ENCODE results near the gene ZNF618.

ZNF618 gene

DNA sequence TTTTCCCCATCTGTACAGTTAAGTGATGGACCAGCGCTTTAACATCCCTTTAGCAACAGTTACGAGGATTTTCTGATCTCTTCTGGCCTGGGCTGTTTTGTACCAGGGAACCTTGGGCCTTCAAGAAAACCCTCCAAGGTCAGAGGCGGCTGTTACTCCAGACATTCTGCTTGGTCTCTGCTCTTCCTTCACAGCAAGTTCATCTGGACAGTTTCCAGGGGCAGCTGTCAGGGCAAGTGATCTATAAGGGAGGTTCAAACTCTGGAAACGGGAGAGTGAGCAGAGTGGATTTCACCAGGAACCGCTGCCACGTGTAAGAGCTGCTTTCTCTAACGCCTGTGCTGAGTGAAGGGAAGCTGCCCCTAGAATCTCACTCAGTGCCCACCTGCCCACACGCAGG lies 36.7 kb downstream of the ZNF618 start:
- DNase-seq (ENCODE audit: low read depth in 2 of 2): no peak

DNA sequence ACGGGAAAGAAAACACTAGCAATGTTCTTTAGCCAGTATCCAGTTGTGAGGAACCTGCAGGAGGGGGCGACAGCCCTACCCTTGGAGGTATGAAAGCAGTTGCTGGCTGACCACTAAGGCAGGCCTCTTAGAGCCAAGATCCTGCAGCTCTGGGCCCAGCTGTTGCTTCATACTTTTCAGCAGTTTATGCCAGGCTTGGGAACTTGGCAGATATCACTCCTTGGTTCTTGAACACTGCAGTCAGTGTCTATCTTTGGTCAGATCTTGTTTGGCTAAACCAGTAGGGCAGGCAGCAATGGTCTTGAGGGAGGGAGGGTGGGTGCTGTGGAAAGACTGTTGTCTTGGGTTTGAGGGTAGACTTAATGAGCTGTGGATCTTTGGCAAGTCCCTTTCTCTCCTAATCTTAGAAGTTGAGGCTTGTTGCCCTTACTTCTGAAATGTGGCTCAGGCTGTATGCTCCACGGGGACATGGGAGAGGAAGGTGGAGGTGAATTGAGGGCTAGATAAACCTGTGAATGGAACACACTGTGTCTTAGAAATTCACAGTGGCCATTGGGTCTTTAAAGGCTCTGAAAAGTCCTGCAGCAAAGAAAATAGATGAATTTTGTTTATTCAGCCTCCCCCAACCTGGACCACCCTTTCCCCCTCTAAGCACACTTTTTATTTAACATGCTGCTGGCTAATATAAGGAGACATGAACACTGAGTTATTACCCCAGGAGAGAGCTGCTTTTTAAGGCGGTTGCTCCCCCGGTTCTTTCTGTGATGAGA lies 37.5 kb downstream of the ZNF618 start:
- no peak for DNase-seq (ENCODE audit: low read depth in 2 of 2)

DNA sequence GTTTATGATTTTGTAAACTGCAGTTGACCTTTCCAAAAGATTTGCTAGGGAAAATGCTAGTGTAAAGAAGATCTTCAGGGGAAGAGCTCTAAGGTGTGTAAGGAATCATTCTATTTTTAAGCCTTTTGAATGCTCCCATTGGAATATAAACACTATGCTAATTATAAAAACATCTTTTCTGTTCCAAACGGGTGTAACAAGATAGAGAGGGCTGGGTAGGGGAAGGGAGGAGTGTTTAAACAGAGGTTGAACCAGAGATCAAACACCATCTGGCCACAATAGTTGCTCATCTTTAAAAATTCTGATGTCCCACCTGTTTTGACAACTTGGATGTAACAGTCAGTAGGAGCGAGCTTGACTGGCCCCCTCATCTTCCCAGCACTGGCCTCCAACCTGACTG lies 38.4 kb downstream of the ZNF618 start:
- DNase-seq (ENCODE audit: low read depth in 2 of 2): no peak

DNA sequence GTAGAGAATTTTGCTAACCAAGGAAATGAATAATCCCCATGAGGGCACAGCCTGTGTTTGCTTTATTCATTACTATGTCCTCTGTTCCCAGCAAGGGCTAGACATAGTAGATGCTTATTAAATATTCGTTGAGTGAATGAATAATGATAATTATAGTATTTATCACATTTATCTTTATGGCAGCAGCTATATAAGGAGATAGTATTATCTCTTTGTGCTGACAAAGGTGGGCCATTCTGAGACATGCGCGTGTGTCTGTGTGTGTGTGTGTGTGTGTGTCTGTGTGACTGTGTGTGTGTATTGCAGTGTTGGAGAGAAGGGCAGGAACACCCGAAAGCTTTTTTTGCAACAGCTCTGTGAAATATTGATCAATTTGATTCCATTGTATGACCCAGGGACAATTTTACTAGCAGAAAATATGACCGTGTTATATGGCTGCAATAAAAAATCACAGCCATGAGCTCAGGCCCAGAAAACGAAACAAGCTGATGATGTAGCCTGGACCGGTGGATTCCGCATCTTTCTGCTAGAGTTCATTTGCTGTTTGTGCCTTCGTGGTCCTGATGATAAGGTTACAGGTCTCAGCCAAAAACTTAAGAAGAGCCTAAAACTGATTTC lies 39.8 kb downstream of the ZNF618 start:
- DNase-seq (ENCODE audit: low read depth in 2 of 2): no peak

DNA sequence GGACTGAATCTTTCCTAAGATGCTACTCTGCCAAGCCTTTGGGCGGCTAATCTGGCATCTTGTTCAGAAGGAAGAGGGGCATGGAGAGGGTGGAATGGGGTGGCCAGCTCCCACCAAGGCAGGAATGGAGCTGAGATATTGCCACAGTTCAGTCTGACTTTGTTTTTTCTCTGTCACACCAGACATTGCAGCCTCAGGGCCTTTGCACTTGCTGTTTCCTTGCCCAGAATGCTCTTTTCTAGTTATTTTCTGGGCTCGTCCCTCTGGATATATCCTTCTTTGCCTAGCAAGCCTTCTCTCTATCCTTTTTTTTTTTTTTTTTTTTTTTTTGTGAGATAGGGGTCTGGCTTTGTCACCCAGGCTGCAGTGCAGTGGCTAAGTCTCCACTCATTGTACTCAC lies 40.8 kb downstream of the ZNF618 start:
- no peak for DNase-seq (ENCODE audit: low read depth in 2 of 2)

DNA sequence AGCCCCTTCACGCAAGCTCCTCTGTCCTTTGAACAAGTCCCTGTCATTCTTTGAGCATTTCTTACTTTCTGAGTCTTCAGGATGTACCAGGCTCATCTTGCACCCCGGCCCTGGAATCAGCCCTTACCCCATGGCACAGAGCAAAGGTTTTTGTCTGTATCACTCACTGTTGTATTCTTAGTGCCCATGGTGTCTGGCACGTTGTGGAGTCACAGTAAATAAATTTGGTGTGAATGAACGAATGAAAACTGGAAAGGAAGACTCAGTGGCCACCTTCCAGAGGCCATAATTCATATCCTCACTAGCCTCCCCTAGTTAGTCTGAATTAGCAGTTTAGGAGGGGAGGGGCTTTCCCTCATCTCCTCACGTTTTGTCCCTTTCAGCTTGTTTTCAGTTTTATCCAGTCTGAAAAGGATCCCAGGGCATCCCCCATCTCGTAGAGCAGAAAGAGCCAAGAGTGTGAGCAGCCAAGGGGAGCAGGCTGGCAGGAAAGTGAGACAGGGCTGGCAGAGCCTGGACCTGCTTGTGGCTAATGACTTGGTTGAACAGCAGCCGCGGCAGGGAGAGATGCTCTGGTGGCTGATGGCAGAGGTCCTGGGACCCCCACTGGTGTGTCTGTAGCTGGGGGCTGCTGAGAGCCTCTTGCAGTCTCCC lies 42.7 kb downstream of the ZNF618 start:
- no peak for DNase-seq (ENCODE audit: low read depth in 2 of 2)

DNA sequence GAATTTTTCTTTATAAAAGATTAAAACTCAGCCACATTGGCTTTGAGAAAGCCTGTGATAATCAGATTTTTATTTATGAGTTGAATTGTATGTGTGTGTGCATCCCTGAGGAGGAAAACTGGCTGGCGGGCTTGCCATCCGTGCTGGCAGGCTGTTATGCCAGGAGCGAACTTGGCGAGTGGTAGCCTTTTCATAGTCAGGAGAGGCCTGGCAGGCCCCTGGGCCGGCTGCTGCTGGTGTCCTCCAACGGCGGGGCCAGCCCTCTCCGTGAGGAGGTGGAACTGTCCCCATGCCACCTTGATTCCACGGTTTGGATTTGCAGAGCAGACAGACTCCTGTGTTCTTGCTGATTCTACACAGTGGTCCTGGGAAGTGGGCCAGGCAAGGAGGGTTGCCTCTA lies 43.3 kb downstream of the ZNF618 start:
- no peak for DNase-seq (ENCODE audit: low read depth in 2 of 2)

DNA sequence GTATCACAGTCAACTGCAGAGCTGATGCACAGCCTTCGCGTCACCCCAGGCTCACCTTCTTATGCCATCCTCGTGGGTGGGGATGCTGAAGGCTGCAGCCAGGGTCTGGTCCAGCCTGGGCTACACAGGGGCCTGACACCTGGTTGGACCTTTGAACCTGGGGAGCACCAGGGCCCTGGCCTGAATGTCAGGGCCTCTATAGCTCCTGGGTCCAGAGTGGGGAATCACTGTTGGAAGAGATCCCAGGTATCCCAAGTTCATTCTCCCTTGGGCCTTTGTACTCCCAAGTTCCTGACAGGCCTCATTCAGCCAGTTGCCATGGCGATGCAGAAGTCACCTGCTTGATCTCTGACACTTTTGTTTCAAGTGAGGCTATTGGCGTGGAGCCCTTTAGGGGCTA lies 43.8 kb downstream of the ZNF618 start:
- DNase-seq (ENCODE audit: low read depth in 2 of 2): no peak

DNA sequence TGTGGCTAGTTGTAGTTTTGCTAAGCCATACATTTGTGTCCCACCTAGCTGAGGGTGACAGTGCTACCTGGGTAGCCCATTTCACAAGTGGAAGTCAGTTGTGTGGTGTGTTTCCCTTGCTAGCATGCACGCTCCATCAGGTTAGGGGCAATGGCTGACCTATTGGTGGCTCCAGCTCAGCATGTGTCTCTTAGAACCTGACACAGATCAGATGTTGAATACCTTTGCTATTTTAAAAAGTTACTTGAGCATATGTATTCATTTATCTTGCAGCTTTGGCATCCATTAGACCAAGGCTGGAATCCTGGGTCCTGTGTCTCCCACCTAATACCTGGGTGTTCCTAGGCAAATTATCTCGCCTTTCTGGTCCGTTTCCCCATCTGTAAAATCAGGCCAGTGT lies 44.8 kb downstream of the ZNF618 start:
- no peak for DNase-seq (ENCODE audit: low read depth in 2 of 2)

DNA sequence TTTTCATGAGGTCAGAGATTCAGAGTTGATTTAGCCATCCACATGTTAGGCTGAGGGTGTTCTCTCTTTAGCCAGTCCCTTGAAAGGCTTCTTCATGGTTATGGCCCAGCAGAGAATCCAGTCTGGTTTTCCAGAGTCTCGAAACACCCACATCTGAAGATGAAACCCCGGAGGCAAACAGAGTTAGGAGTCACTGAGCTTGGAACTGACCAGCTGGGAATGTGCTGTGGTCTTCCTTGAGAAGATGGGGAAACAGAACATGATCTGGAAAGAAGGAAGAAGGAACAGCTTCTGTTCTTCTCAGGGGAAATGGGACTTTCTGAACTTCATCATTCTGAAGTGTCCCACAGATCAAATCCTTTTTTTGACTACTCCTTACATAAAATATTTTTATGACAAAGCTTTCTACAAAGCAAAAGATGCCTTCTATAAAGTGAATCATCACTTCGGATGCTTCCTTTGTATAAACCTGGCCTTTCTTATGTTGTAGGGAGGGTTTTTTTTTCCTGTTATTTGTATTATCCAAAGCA lies 45.4 kb downstream of the ZNF618 start:
- no peak for DNase-seq (ENCODE audit: low read depth in 2 of 2)

DNA sequence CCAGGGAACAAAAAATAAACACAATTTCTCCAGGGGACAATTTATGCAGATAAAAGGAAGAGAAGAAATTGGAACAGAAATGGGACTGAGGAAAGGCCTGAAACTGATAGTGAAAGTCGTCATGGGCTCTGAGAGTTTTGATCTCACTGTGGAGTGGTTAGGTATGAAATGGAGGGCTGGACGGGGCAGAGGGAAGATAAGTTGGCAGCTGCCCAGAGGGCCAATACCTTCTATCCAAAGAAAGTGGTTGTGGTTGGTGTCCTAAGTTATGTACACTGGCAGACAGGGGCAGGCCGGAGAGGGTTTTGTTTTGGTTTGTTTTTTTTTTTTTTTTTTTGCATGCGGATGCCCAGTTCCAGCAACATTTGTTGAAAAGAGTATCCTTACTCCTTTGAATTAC lies 46.1 kb downstream of the ZNF618 start:
- DNase-seq (ENCODE audit: low read depth in 2 of 2): no peak

DNA sequence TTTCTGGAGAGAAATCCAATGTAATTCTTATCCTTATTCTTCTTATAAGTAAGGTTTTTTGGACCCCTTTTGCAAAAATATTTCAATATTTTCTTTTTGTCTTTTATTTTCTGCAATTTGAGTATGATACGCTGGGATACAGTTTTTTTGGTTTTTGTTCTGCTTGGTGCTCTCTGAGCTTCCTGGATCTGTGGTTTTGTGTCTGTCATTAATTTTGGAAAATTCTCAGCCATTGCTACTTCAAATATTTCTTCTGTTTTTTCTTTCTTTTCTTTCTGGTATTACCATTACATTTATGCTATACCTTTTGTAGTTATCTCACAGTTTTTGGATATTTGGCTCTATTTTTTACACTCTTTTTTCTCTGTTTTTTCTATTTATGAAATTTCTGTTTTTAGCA lies 50.1 kb downstream of the ZNF618 start:
- DNase-seq (ENCODE audit: low read depth in 2 of 2): no peak

DNA sequence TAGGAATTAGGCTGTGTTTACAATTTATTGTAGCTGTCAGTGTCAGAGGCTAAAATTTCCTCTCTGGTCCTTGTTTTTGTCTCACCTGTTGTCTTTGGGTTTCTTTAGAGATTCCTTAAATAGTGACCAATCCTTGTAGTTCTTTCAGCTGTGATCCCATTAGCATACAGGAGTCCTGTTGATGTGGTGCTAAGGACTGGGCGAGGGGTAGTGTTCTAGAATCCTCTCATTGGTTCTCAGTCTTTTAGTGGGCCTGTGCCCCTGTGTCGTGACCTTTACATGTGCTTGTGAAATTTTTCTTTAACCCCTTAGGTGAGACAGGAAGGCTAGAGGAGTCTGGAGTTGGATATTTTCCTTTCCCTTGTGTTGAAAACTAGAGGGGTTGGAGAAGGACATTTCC lies 51.2 kb downstream of the ZNF618 start:
- DNase-seq (ENCODE audit: low read depth in 2 of 2): no peak

DNA sequence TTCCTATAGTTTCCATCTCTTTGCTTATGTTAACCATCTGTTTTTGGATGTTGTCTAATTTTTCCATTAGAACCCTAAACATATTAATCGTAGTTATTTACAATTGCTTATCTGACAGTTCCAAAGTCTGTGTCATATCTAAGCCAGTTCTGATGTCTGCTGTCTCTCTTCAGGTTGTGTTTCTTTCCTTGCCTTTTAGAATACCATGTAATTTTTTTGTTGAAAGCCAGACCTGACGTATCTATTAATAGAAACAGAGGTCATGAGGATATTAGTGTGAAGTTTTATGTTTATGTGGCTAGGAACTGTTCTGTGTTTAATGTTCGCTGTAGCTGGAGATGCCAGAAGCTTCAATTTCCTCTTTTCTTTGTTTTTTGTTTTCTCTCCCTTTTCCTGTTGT lies 52.2 kb downstream of the ZNF618 start:
- no peak for DNase-seq (ENCODE audit: low read depth in 2 of 2)

DNA sequence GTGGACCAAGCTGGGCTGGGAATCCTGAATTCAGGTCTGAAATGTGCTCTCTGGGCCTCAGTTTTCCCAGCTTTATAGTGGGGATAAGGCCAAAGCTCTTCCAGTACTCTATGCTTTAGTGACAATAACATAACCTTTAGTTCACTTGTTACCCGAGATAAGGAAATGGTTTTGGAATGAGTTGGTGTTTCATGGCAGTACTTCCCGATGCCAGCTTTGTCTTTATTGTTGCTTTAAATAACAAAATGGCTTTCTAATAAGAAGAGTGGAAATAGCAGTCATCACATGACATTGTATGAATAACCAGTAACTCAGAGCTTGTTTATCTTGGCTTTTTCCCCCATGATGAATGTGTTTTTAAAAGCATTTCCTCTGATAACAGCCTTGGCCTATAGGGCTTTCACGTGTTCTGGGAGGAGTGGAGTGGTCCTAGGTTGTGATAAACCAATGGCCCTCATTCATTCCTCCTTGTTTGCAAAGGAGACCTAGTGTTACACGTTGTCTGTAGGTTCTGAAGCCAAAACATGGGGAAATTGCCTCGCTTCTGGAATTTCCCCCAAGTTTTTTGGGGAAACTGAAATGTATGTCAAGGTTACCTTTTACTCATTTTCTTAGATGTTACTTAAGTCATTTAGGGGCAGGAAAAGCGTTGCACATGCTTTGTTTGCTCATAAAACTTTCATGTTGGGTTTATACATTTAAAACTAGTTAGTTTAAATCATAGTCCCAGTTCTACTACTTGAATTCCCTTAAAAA lies 53.7 kb downstream of the ZNF618 start:
- no peak for DNase-seq (ENCODE audit: low read depth in 2 of 2)

DNA sequence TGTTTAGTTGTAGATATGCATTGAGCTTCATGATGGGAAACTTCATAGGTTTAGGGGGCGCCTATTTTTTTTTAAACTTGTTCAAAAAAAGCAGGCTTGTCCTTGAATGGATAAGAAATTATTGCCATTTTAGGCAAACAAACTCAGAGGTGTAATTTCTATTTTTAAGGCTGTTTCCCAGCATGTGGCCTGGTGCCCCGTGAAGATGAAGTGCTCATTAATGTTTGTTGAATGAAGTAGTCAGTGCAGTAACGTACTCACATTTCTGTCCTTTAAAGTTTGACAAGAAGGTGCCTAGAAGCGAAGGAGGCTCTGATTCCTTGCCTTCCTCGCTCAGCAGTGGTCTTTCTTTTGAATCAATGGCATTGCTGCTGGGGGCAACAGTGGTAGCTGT lies 54.3 kb downstream of the ZNF618 start:
- DNase-seq (ENCODE audit: low read depth in 2 of 2): no peak

DNA sequence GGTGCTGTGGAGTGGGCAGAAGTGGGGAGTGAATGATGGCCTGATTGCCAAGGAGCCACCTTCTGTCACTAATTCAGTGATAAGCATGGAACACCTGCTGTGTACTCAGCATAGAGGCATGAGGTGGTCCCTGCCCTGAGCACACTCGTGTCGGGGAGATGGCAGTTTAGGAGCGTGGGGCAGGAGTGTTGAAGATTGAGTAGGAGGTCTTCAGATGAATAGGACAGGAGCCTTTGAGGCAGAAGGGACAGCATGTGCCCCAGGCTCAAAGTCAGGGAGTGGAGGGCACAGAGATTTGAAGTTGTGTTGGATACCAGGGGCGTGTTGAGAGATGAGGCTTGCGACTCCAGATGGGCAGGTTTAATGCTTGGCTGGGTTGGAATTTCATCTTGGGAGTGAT lies 55.0 kb downstream of the ZNF618 start:
- DNase-seq (ENCODE audit: low read depth in 2 of 2): no peak

DNA sequence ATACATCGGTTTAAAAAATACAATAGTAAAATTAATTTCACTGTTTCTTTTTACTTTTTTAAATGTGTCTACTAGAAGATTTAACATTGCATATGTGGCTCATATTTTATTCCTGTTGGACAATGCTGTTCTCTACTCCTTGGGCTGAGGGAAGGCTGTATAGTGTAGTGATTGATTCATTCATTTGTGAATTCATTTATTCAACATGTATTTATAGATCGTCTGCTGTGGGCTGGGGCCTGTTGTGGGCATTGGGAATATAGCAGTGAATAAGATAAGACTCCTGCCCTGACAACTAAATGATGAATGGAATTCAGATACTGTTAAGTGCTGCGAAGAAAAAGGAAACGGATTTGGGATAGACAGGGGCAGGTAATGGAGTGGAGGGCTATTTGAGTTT lies 55.7 kb downstream of the ZNF618 start:
- no peak for DNase-seq (ENCODE audit: low read depth in 2 of 2)

DNA sequence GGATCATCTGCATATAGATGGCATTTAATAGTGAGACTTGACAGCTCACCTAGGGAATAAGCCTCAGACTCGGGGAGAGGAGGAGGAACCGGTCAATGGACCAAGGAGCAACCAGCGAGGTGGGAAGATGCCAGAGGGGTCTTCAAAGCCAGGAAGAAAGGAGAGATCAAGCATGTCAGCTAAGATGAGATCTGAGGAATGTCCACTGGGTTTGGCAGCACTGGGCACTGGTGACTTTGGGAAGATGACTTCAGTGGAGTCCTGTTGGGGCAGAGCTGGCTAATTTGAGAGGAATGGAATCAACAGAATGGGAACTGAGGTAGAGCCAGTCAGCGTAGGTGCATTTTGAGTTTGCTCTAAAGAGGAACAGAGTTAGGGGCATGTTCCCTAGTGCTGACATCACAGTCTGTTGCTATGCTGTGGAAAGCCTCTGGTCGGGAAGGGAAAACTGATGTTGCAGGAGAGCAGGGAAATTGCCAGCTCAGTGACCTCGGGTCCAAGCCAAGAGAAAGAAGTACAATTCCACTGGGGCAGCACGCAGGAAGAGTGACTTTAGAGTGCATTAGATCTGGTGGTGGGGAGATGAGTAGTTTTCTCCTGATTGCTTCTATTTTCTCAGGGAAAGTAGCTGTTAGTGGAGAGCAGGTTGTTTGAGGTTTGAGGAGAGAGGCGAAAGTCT lies 56.9 kb downstream of the ZNF618 start:
- DNase-seq (ENCODE audit: low read depth in 2 of 2): no peak

DNA sequence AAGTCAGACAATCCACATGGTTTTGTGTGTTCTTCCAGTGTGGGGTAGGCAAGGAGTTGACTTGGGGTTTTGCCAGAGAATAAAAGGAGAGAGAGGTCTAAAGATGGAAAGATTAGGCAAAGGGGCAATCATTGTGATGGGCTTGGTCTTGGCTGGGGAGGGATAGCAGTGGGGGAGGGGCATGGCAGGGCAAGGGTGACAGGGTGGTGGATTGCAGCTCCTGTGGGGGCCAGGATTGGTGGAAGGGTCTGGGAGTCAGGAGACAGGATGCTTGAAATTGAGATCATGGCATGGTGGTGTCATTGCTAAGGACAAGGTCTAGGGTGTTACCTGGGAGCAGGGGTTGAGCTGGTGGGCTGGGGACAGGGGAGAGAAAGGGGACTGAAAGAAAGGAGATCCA lies 57.6 kb downstream of the ZNF618 start:
- DNase-seq (ENCODE audit: low read depth in 2 of 2): no peak

DNA sequence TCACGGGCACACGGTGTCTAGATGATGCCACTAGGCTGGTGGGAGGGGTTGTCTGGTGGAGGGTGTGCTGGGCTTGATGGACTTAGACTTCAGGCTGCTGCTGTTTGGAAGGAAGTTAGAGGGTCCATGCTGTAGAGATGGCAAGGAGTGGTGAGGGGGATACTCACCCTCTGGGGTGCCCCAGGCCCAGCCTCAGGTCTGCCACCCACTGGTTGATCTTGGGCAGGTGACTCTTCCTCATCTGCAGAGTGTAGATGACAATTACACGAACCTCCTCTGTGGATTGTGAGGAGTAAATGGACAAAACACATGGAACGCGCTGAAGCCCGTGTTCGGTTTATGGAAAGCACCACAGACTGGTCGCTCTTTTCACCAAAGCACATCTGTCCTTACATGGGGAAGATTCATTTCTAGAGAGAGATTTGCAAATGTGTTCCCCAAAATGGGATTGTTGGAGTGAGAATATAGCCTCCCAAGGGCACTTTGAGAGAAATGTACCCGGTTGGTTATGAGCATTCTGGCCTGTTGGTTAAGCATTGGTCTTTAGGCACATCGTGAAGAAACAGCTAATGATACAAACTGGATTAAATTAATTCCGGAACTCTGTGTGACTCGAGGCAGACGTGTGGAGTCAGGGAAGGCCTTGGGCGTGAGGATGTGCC lies 58.2 kb downstream of the ZNF618 start:
- DNase-seq (ENCODE audit: low read depth in 2 of 2): no peak

Measured in stimulated activated CD8-positive, alpha-beta memory T cell treated with anti-CD3 and anti-CD28 coated beads, Interleukin-15, amount 100 ng/mL, for 48 hours (primary cell).